Activated naive CD4-positive, alpha-beta T cell treated with anti-CD3 and anti-CD28 coated beads, Interleukin-2, amount 50 U/mL, for 24 hours (primary cell): Measurements from ENCODE around the gene ZNF664.
A peak's percentile ranks its signal among the peaks of the same experiment; 100 is the strongest.

ENCODE experiments used
- H3K27ac Mint-ChIP-seq: one replicate; pipeline ENCODE4 v1.8.0; 2021; ENCODE audit warnings: mild to moderate bottlenecking, mixed read lengths
- H3K27me3 Mint-ChIP-seq: one replicate; pipeline ENCODE4 v1.8.0; 2021; ENCODE audit warnings: mixed read lengths
- H3K36me3 Mint-ChIP-seq: one replicate; pipeline ENCODE4 v1.8.0; 2021; ENCODE audit warnings: mixed read lengths
- H3K4me1 Mint-ChIP-seq: one replicate; pipeline ENCODE4 v1.8.0; 2021; ENCODE audit warnings: mixed read lengths
- H3K4me3 Mint-ChIP-seq: one replicate; pipeline ENCODE4 v1.8.0; 2021; ENCODE audit warnings: mild to moderate bottlenecking, mixed read lengths
- H3K9me3 Mint-ChIP-seq: one replicate; pipeline ENCODE4 v1.8.0; 2021; ENCODE audit warnings: mixed read lengths

ZNF664 gene

DNA sequence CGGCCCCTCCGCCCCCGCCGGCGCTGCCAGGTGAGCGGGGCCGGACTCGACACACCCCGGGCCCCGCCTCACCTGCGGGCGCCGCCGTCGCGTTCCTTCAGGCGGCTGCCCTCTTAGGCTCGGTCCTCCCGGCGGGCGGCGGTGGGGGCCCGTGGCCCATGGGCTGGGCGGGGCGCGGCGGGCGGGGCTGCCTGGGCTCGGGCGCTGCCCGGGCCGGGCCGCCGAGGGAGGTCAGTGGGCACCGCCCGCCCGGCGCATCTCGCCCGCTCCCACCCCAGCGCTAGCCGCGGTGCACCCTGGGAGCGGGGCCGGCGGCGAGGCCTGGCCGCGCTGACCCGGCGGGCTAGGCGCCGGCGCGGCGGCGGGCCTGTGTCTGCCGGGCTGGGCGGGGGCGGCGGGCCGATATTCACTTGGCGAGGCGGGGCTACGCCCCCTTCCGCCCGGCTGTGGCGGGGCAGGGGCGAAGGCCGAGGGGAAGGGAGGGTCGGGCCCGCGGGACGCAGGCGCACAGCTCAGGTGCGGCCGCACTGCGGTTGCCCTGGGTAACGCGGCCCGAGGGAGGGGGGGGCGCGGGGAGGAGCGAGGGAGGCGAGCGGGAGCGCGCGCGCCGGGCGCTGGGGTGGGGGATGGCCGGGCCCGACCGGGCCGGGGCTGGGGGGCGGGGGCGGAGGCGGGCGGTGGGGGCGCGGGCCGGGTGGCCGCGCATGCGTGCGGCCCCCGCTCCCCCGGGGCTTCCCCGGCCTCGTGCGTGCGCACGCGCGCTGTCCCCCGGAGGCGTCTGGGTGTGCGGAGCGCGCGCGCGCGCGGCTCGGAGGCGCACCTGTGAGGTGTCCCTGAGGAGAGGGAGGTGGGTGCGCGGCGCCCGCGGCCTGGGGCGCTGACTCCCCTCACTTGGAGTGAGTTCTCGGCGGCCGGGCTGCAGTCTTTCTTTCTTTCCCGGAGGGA lies at the start of gene ZNF664, which contains the start of gene CCDC92:
Gene ZNF664, plus strand, starts transcription at position 759 of the 945 bp plus-strand sequence. CDS start 38,930 bp downstream, outside the sequence.
Gene CCDC92, minus strand, starts transcription at position 375 of the 945 bp plus-strand sequence. CDS start 28,526 bp downstream, outside the sequence.
- Mint-ChIP-seq H3K4me1 (peaks cover 61% of the 10 kb centered on the region), H3K9me3 (no peaks in the 10 kb centered on the region), H3K36me3 (peaks cover 9% of the 10 kb centered on the region)

DNA sequence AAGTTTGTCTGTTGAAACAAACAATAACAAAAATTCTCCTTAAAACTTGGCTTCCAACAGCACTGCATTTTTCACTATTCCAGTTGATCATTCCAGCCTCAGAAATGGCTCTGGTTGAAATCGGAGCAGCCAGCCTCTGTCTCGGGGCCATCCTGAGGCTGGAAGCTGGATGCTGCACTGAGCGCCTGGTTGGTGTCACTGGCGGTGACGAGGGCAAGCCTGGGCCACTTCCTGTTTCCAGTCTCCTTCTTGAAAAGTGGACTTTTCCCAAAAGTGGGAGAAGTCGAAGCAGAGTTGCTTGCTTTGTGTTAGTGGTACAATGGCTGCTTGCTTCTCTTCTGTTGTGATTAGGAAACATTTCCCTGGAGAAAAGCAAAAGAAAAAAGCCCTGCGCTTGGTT lies 49.1 kb upstream of the ZNF664 start:
- no peak overlapping the region for H3K27ac Mint-ChIP-seq
- H3K27me3 Mint-ChIP-seq, result no peaks in the 10 kb centered on the region
- no peaks in the 10 kb centered on the region for H3K9me3 Mint-ChIP-seq
- H3K4me3 Mint-ChIP-seq, result no peak overlapping the region
- H3K36me3 Mint-ChIP-seq, result no peaks in the 10 kb centered on the region
- H3K4me1 Mint-ChIP-seq, result peaks cover 12% of the 10 kb centered on the region

More for the DNA sequence above, at the start of gene ZNF664, which contains the start of gene CCDC92:
- H3K27me3 Mint-ChIP-seq, result no peaks in the 10 kb centered on the region
- H3K27ac Mint-ChIP-seq, result peak within 1 kb of the TSS; percentile 85
- H3K4me3 Mint-ChIP-seq, result peak within 1 kb of the TSS; percentile 93

DNA sequence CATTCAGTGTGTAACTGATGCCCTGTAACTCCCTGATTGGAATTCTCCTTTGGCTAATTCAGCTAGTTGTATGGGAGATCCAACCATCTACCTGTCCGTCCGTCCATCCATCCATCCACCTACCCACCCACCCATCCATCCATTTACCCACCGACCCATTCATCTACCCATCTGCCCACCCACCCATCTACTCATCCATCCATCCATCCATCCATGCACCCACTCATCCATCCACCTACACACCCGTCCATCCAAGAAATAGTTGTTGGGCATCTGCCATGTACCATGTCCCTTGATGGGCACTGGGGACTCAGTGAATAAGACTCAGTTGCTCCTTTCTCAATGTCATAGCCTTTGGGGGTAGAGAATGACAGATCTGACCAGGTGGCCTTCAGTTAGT lies 48.5 kb upstream of the ZNF664 start:
- no peaks in the 10 kb centered on the region for H3K36me3 Mint-ChIP-seq
- H3K4me1 Mint-ChIP-seq, result peaks cover 12% of the 10 kb centered on the region
- H3K27ac Mint-ChIP-seq, result no peak overlapping the region
- no peaks in the 10 kb centered on the region for H3K9me3 Mint-ChIP-seq
- no peak overlapping the region for H3K4me3 Mint-ChIP-seq
- H3K27me3 Mint-ChIP-seq, result no peaks in the 10 kb centered on the region

DNA sequence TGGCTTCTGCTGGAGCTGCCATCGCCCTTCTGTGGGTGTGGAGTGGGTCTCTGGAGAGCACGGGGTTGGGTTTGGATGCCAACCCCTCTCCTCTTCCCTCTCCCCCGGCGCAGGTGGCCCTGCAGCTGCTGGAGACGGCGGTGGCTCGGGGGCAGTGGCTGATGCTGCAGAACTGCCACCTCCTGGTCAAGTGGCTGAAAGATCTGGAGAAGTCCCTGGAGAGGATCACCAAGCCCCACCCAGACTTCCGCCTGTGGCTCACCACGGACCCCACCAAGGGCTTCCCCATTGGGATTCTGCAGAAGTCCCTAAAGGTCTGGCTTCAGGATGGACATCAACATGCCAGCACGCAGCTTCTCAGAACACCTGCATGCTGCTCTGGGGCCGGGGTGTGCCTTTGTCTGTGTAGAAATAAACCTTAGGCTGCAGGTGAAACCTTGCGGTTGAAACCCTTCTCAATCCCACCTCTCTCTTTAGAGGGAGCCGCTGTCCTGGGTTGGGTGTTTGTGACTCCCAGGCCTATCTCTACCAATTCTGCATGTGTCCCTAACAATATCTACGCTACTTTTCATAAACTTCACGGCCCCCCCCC lies 44.6 kb upstream of the ZNF664 start:
- H3K4me3 Mint-ChIP-seq, result no peak overlapping the region
- no peaks in the 10 kb centered on the region for H3K27me3 Mint-ChIP-seq
- H3K4me1 Mint-ChIP-seq, result peaks cover 17% of the 10 kb centered on the region
- no peaks in the 10 kb centered on the region for H3K9me3 Mint-ChIP-seq
- no peaks in the 10 kb centered on the region for H3K36me3 Mint-ChIP-seq
- H3K27ac Mint-ChIP-seq, result no peak overlapping the region

- Mint-ChIP-seq H3K36me3 (no peaks in the 10 kb centered on the region), H3K27me3 (no peaks in the 10 kb centered on the region), H3K9me3 (no peaks in the 10 kb centered on the region), H3K4me3 (no peak overlapping the region), H3K27ac (no peak overlapping the region), H3K4me1 (peaks cover 21% of the 10 kb centered on the region)
Measured at GRCh38 chr12:123928897-123929296, 44.1 kb upstream of the ZNF664 start.

DNA sequence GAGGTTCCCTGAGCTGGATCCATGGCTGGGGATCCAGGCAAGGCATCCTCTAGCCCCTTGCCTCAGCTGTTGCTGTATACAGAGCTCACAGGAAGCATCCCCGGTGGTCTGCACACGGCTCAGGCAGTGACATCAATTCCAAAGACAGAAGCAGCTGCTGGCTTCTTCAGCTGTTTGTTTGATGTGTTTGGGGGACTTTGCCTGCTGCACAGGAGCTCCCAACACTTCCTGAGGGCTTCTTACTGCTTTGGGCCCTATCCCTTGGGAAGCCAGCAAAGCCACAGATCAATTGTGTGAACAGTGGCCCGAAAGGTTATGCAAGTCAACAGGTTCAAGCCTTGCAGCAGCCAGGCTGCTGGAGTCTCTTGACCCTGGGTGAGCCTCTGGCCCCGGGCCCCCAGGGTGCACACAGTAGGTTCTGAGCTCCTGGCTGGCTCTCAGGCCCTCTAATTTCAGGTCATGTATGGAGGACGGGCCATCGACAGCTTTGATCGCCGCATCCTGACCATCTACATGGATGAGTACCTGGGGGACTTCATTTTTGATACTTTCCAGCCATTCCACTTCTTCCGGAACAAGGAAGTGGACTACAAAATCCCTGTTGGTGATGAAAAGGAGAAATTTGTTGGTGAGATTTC lies 43.0 kb upstream of the ZNF664 start:
- Mint-ChIP-seq H3K36me3 (no peaks in the 10 kb centered on the region), H3K27me3 (no peaks in the 10 kb centered on the region), H3K9me3 (no peaks in the 10 kb centered on the region), H3K27ac (no peak overlapping the region), H3K4me1 (peaks cover 21% of the 10 kb centered on the region), H3K4me3 (no peak overlapping the region)

GRCh38 chr12:123931686-123932321 lies 41.2 kb upstream of the ZNF664 start:
- H3K27ac Mint-ChIP-seq, result no peak overlapping the region
- H3K4me1 Mint-ChIP-seq, result peaks cover 28% of the 10 kb centered on the region
- peaks cover 4% of the 10 kb centered on the region for H3K36me3 Mint-ChIP-seq
- peak overlapping the region; percentile 53 for H3K4me3 Mint-ChIP-seq
- H3K9me3 Mint-ChIP-seq, result no peaks in the 10 kb centered on the region
- no peaks in the 10 kb centered on the region for H3K27me3 Mint-ChIP-seq

DNA sequence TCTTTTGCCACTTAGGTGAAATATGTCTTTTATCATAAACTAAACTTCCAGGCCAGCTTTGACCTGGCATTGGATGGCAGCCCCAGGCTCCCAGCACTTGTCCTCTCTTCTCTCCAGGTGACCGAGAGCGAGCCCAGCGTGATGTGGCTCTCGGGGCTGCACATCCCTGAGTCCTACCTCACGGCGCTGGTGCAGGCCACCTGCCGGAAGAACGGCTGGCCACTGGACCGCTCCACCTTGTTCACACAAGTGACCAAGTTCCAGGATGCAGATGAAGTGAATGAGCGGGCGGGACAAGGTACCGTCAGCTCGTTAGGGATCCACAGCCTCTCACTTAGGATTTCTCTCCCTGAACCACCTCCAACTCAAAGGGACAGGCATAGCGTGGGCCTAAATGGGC lies 39.8 kb upstream of the ZNF664 start:
- Mint-ChIP-seq H3K4me1 (peaks cover 39% of the 10 kb centered on the region), H3K9me3 (no peaks in the 10 kb centered on the region), H3K27me3 (no peaks in the 10 kb centered on the region), H3K27ac (no peak overlapping the region), H3K4me3 (no peak overlapping the region), H3K36me3 (peaks cover 4% of the 10 kb centered on the region)

DNA sequence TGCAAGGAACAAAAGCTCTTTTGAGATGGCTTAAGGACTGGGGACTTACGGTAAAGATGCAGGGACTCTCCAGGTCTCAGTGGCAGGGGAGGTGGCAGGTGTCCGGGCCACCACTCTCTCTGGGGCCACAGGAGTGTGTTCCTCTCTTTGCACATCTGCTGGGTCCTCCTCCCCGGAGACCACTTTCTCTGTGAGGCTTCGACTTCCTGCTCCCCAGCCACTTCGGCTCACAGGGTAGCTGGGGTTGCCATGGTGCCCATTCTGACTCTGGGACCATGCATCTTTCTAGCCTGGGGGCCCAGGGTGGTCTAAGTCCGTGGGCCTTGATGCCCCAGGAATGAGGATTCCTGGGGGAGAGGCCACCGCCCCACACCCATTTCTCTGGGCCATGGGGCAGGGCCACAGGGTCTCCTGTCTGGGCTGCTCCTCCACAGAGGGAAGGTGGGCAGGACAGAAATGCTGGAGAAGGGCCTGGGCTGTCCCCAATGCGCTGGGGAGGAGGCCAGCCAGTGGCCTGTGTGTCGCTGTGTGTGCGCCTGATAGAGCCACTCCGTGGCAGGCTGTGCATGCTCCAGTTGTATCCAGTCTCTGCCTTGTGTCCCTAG lies 38.9 kb upstream of the ZNF664 start:
- H3K4me1 Mint-ChIP-seq, result peaks cover 48% of the 10 kb centered on the region
- no peak overlapping the region for H3K4me3 Mint-ChIP-seq
- H3K27me3 Mint-ChIP-seq, result no peaks in the 10 kb centered on the region
- H3K9me3 Mint-ChIP-seq, result no peaks in the 10 kb centered on the region
- no peak overlapping the region for H3K27ac Mint-ChIP-seq
- H3K36me3 Mint-ChIP-seq, result peaks cover 4% of the 10 kb centered on the region

- H3K4me1 Mint-ChIP-seq, result peaks cover 51% of the 10 kb centered on the region
- H3K27me3 Mint-ChIP-seq, result no peaks in the 10 kb centered on the region
- H3K27ac Mint-ChIP-seq, result no peak overlapping the region
- H3K4me3 Mint-ChIP-seq, result no peak overlapping the region
- H3K36me3 Mint-ChIP-seq, result peaks cover 4% of the 10 kb centered on the region
- H3K9me3 Mint-ChIP-seq, result no peaks in the 10 kb centered on the region
Measured at GRCh38 chr12:123934829-123935228, 38.2 kb upstream of the ZNF664 start.

GRCh38 chr12:123935956-123936355 lies 37.1 kb upstream of the ZNF664 start:
- Mint-ChIP-seq H3K9me3 (no peaks in the 10 kb centered on the region), H3K36me3 (peaks cover 4% of the 10 kb centered on the region), H3K27ac (no peak overlapping the region), H3K27me3 (no peaks in the 10 kb centered on the region), H3K4me3 (peak overlapping the region; percentile 73), H3K4me1 (peaks cover 51% of the 10 kb centered on the region)

DNA sequence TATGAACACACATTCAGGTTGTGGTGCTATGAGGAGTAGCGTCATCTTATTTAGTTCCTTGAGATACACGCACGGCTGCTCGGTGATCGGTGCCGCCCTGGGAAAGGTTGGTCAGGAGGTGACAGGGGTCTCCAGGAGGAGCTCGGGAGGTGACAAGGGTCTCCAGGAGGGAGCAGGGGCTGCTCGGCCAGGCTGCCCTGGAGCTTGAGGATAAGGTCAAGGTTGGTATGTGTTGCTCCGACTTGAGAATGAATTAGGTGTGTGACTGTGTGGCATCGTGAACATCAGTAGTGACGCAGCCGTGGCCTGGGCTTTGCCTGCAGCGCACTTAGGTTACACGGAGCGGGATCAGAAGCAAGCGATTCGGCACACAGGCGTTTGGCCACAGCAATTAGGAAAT lies 36.5 kb upstream of the ZNF664 start:
- H3K36me3 Mint-ChIP-seq, result peaks cover 6% of the 10 kb centered on the region
- H3K4me1 Mint-ChIP-seq, result peaks cover 49% of the 10 kb centered on the region
- no peaks in the 10 kb centered on the region for H3K9me3 Mint-ChIP-seq
- peak overlapping the region; percentile 88 for H3K27ac Mint-ChIP-seq
- H3K27me3 Mint-ChIP-seq, result no peaks in the 10 kb centered on the region
- H3K4me3 Mint-ChIP-seq, result peak overlapping the region; percentile 73

DNA sequence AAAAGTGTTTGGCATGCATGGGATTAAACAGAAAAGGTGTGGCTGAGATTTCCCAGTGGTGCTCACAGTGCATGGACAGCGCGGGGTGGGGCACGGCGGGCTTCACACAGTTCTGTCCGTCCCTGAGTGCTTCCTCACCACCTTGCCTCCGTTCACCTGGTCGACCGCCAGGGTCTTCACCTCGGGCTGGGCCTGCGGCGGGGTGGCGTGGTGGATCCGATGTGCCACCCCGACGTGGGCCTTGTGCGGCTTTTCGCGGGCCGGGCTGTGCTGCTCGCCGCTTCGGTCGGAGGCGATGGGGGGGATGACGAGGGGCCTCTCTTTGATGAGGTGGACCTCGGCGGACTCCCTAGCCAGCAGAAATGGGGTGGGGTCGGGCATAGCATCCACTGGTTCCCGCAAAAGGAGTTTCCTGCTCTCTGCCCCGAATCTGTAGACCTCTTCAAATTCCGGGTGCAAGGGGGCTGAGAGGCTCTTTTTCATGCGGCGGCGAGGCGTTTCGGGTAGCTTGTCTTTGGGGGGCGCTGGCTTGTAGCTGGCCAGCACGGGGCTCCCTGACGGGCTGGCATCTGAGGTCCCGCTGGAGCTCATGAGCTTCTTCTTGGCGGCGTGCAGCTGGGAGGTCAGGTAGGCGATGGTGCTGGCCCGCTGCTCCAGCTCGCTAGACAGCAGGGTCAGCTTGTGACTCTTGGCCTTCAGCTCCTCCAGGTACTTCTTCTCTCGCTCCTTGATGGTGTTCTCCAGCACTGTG lies 35.9 kb upstream of the ZNF664 start:
- peak overlapping the region; percentile 90 for H3K27ac Mint-ChIP-seq
- H3K9me3 Mint-ChIP-seq, result no peaks in the 10 kb centered on the region
- H3K36me3 Mint-ChIP-seq, result peaks cover 10% of the 10 kb centered on the region
- no peaks in the 10 kb centered on the region for H3K27me3 Mint-ChIP-seq
- peak overlapping the region; percentile 82 for H3K4me3 Mint-ChIP-seq
- peaks cover 43% of the 10 kb centered on the region for H3K4me1 Mint-ChIP-seq

GRCh38 chr12:123937707-123938591 lies 35.1 kb upstream of the ZNF664 start:
- H3K27me3 Mint-ChIP-seq, result no peaks in the 10 kb centered on the region
- H3K36me3 Mint-ChIP-seq, result peaks cover 13% of the 10 kb centered on the region
- no peaks in the 10 kb centered on the region for H3K9me3 Mint-ChIP-seq
- peak overlapping the region; percentile 82 for H3K4me3 Mint-ChIP-seq
- peaks cover 35% of the 10 kb centered on the region for H3K4me1 Mint-ChIP-seq
- H3K27ac Mint-ChIP-seq, result peak overlapping the region; percentile 90
